Panc1 (cell line): ENCODE data around the gene DLGAP4. TPM values are rescaled to one million over a fixed set of nuclear protein-coding genes. Genes with fewer than 3 reads are reported as not detected.

Experiments used
- ATAC-seq: fragments of 200-7000 bp; cut with Tn5 transposase; 2 replicates; pipeline ENCODE4 v1.9.1; 2020; ENCODE audit warnings: mild to moderate bottlenecking, moderate library complexity
- BruUV-seq: library from RNA; stranded (reverse); fragments of 400-500 nt; replicated peaks from 2 replicates; lab custom pipeline; 2021; lab: Mats Ljungman, UMichigan
- CTCF ChIA-PET: fragments of 300-600 bp; sonication (Branson Sonifier 250); formaldehyde crosslinking; loops from one replicate; lab custom pipeline; 2022; ENCODE audit warnings: antibody characterized with exemption; lab: Charles Lee
- POLR2A ChIA-PET: fragments of 300-600 bp; sonication (Branson Sonifier 250); formaldehyde crosslinking; loops from one replicate; lab custom pipeline; 2022; ENCODE audit warnings: antibody characterized with exemption; lab: Charles Lee
- DNase-seq: peaks from one replicate; pipeline ENCODE4 v3.0.0-alpha.2; 2010; ENCODE audit warnings: low read depth, low spot score
- H3K27ac ChIP-seq: 2 replicates; pipeline ENCODE4 v1.5.1; 2011; ENCODE audit warnings: mild to moderate bottlenecking, low read length, inconsistent platforms
- H3K27me3 ChIP-seq: fragments of 200-500 bp; sonication (Bioruptor generic); 2 replicates; pipeline ENCODE4 v1.6.0; 2014; ENCODE audit warnings: low read length, inconsistent platforms; ENCODE audit not compliant: control insufficient read depth, insufficient read depth
- H3K36me3 ChIP-seq: fragments of 200-500 bp; sonication (Bioruptor generic); 2 replicates; pipeline ENCODE4 v1.5.1; 2014; ENCODE audit warnings: inconsistent platforms, mild to moderate bottlenecking, low read length, moderate library complexity; ENCODE audit not compliant: control insufficient read depth, insufficient read depth
- H3K4me1 ChIP-seq: 2 replicates; pipeline ENCODE4 v1.5.1; 2011; ENCODE audit warnings: inconsistent platforms, mild to moderate bottlenecking, low read length, moderate library complexity; ENCODE audit not compliant: control insufficient read depth, insufficient read depth
- H3K4me3 ChIP-seq, 2 experiments: 2 replicates each; pipeline ENCODE4 v1.5.1; 2011 to 2012; ENCODE audit warnings: low read depth in 2 of 2, low read length in 2 of 2, mild to moderate bottlenecking in 2 of 2, inconsistent platforms in 1 of 2, moderate library complexity in 1 of 2
- H3K9me3 ChIP-seq: fragments of 200-500 bp; sonication (Bioruptor generic); 2 replicates; pipeline ENCODE4 v1.5.1; 2014; ENCODE audit warnings: low read depth, mild to moderate bottlenecking, inconsistent platforms, low read length, moderate library complexity; ENCODE audit not compliant: control insufficient read depth, insufficient read depth
- POLR2AphosphoS5 ChIP-seq: IDR thresholded peaks from 2 replicates; pipeline ENCODE4 v1.6.1; 2012; ENCODE audit warnings: mild to moderate bottlenecking, low read depth, low read length, moderate library complexity
- SIN3A ChIP-seq: IDR thresholded peaks from 2 replicates; pipeline ENCODE4 v1.6.1; 2012; ENCODE audit warnings: low read depth, mild to moderate bottlenecking, low read length, moderate library complexity, borderline replicate concordance; ENCODE audit not compliant: insufficient read depth
- TCF7L2 ChIP-seq: IDR thresholded peaks from 2 replicates; pipeline ENCODE4 v1.6.1; 2011; ENCODE audit warnings: mild to moderate bottlenecking, low read depth, low read length, inconsistent platforms
- in situ Hi-C: cut with HindIII; loops from 2 replicates; pipeline ENCODE4 v1.10.0; 2016; ENCODE audit warnings: low sequenced_read_pairs, low pct_unique_long_range_greater_than_20kb
- intact Hi-C: fragments of 100-400 bp; cut with micrococcal nuclease; formaldehyde crosslinking; loops from one replicate; pipeline ENCODE4 v1.10.0; 2022; ENCODE audit not compliant: unreplicated experiment
- total RNA-seq: library from RNA; stranded (reverse); gene quantifications from one replicate; pipeline ENCODE4 v1.2.1, GENCODE V29; 2021; ENCODE audit not compliant: unreplicated experiment
- TF ChIP-seq, protein P1 (sequence below), 2 experiments: IDR thresholded peaks; 2 replicates each; pipeline ENCODE4 v1.6.1; 2011 to 2012; ENCODE audit warnings: low read depth in 2 of 2, control low read depth in 1 of 2, low read length in 1 of 2, mild to moderate bottlenecking in 1 of 2, moderate library complexity in 1 of 2; ENCODE audit not compliant: insufficient read depth in 1 of 2
- TF ChIP-seq, protein P2 (sequence below): fragments of 450-650 bp; IDR thresholded peaks from 2 replicates; pipeline ENCODE4 v1.5.1; 2017; ENCODE audit warnings: mild to moderate bottlenecking

Gene DLGAP4
- total RNA-seq, 1 experiment from 2014 or later, result 52.5 TPM

DNA sequence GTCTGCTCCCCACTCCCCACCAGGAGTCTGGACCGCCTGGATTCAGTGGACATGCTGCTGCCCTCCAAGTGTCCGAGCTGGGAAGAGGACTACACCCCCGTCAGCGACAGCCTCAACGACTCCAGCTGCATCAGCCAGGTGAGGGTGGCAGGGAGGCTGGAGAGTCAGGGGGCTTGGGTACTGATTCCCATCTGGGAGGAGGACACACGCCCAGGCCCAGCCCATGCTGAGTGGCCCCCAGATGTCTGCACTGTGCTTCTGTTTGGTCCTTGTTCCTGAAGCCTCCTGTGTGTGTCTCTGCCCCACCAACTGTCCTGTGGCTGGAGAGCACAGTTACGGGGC lies 133.6 kb downstream of the DLGAP4 start:
- intact Hi-C loops, result loop anchor here (1.0 to 2.0 kb wide), 2 partner anchors 166 to 237 kb away; no protein-coding TSS in a partner anchor
- Histone ChIP-seq H3K4me1 (no peaks in the 10 kb centered on the region; the same call in 1 of the 2 replicates), H3K9me3 (no peaks in the 10 kb centered on the region), H3K27me3 (no peaks in the 10 kb centered on the region), H3K36me3 (no peaks in the 10 kb centered on the region), H3K4me3 (no peak overlapping the region), H3K27ac (no peak overlapping the region)
- no TSS peak for BruUV-seq
- in situ Hi-C loops, result no loop called here
- ChIA-PET POLR2A (no interaction called here), CTCF (interaction anchor here (0.5 to 1.5 kb wide), 7 partner anchors 12 to 277 kb away, joined by 3 to 21 read pairs (median 4); no protein-coding TSS in a partner anchor)
- TF ChIP-seq TCF7L2, result no peak
- TF ChIP-seq, protein P1, sequence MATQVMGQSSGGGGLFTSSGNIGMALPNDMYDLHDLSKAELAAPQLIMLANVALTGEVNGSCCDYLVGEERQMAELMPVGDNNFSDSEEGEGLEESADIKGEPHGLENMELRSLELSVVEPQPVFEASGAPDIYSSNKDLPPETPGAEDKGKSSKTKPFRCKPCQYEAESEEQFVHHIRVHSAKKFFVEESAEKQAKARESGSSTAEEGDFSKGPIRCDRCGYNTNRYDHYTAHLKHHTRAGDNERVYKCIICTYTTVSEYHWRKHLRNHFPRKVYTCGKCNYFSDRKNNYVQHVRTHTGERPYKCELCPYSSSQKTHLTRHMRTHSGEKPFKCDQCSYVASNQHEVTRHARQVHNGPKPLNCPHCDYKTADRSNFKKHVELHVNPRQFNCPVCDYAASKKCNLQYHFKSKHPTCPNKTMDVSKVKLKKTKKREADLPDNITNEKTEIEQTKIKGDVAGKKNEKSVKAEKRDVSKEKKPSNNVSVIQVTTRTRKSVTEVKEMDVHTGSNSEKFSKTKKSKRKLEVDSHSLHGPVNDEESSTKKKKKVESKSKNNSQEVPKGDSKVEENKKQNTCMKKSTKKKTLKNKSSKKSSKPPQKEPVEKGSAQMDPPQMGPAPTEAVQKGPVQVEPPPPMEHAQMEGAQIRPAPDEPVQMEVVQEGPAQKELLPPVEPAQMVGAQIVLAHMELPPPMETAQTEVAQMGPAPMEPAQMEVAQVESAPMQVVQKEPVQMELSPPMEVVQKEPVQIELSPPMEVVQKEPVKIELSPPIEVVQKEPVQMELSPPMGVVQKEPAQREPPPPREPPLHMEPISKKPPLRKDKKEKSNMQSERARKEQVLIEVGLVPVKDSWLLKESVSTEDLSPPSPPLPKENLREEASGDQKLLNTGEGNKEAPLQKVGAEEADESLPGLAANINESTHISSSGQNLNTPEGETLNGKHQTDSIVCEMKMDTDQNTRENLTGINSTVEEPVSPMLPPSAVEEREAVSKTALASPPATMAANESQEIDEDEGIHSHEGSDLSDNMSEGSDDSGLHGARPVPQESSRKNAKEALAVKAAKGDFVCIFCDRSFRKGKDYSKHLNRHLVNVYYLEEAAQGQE (IDR thresholded peaks at IDR 0.05; ENCODE audit: insufficient read depth in 1 of 2, low read depth in 2 of 2, low read length in 1 of 2), result no peak
- TF ChIP-seq SIN3A, result no peak
- TF ChIP-seq, protein P2, sequence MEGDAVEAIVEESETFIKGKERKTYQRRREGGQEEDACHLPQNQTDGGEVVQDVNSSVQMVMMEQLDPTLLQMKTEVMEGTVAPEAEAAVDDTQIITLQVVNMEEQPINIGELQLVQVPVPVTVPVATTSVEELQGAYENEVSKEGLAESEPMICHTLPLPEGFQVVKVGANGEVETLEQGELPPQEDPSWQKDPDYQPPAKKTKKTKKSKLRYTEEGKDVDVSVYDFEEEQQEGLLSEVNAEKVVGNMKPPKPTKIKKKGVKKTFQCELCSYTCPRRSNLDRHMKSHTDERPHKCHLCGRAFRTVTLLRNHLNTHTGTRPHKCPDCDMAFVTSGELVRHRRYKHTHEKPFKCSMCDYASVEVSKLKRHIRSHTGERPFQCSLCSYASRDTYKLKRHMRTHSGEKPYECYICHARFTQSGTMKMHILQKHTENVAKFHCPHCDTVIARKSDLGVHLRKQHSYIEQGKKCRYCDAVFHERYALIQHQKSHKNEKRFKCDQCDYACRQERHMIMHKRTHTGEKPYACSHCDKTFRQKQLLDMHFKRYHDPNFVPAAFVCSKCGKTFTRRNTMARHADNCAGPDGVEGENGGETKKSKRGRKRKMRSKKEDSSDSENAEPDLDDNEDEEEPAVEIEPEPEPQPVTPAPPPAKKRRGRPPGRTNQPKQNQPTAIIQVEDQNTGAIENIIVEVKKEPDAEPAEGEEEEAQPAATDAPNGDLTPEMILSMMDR, result no peak; the same call in 1 of the 2 replicates
- no peak for TF ChIP-seq POLR2AphosphoS5
- DNase-seq (no peak), ATAC-seq (no peak)

DNA sequence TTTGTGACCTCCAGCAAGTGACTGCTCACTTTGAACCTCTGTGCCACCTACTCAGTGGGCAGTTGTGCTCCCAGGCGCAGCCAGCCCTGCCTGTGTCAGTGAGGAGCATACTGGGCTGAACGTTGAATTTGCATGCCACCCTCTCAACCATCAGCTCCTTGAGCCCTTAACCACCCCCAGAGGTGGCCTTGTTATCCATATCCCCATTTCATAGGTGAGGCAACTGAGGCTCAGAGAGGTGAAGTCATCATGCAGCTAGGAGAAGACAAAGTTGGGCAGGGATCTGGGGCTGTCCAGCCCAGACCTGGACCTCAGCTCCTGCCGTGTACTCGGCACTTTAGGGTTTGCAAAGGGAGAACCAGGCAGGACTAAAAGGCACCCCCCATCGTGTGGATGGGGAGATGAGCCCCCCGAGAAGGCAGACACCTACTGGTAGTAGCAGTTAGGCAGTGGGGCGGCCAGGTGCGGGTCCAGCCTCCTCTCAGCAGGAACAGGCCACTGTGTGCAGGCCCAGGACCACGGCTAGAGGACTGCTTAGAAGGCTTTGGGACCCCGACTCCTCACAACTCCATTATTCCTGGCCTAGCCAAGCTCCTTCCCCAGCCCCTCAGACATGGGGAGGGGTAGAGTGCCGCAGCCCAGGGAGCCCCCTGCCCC lies 134.4 kb downstream of the DLGAP4 start:
- intact Hi-C loops (no loop called here), in situ Hi-C loops (no loop called here)
- ChIA-PET POLR2A (no interaction called here), CTCF (interaction anchor here (0.6 kb wide), 1 partner anchor 238 kb away, joined by 6 read pairs; no protein-coding TSS in a partner anchor)
- ATAC-seq (no peak), DNase-seq (no peak)
- H3K4me3 ChIP-seq, result no peak overlapping the region
- no TSS peak for BruUV-seq
- TF ChIP-seq TCF7L2 (no peak), SIN3A (no peak), POLR2AphosphoS5 (no peak)
- TF ChIP-seq, protein P1 (IDR thresholded peaks at IDR 0.05; ENCODE audit: insufficient read depth in 1 of 2, low read depth in 2 of 2, low read length in 1 of 2), result no peak
- TF ChIP-seq, protein P2, result no peak
- no peaks in the 10 kb centered on the region for H3K27me3 ChIP-seq
- H3K36me3 ChIP-seq, result no peaks in the 10 kb centered on the region
- no peaks in the 10 kb centered on the region for H3K9me3 ChIP-seq
- H3K27ac ChIP-seq, result no peak overlapping the region
- no peaks in the 10 kb centered on the region; the same call in 1 of the 2 replicates for H3K4me1 ChIP-seq
